Keratinocyte (primary cell): Measurements from ENCODE around the gene EIF4G1. TPM values are rescaled to one million over a fixed set of nuclear protein-coding genes. Genes with fewer than 3 reads are reported as not detected.
"Not testable (repeated sequence)": the region's sequence is repeated elsewhere in the genome, so short reads cannot be mapped to it uniquely, and the experiment has no call there.

Experiments used
- DNase-seq: peaks from one replicate; pipeline ENCODE4 v3.0.0-alpha.2; 2011; ENCODE audit warnings: low read depth, missing footprints, low spot score
- FAIRE-seq: peaks from 2 replicates; lab custom pipeline; 2011; peaks lifted over from hg19 to GRCh38; lab: Jason Lieb, UNC
- H2AFZ ChIP-seq: 2 replicates; pipeline ENCODE4 v1.6.0; 2012; ENCODE audit warnings: low read length, control low read depth, inconsistent platforms; ENCODE audit not compliant: control insufficient read depth
- H3K27ac ChIP-seq: 2 replicates; pipeline ENCODE4 v1.5.1; 2011; ENCODE audit warnings: low read length; ENCODE audit not compliant: control insufficient read depth, insufficient read depth
- H3K27me3 ChIP-seq: 3 replicates; pipeline ENCODE4 v1.6.0; 2011; ENCODE audit warnings: low read length; ENCODE audit not compliant: control insufficient read depth, insufficient read depth; ENCODE audit errors: extremely low read depth
- H3K36me3 ChIP-seq, 2 experiments: 2 replicates in 1 of 2; 3 replicates in 1 of 2; pipeline ENCODE4 v1.5.1; 2011; ENCODE audit warnings: low read length in 2 of 2, mild to moderate bottlenecking in 1 of 2; ENCODE audit not compliant: control insufficient read depth in 2 of 2, insufficient read depth in 2 of 2; ENCODE audit errors: extremely low read depth in 1 of 2
- H3K4me1 ChIP-seq: 3 replicates; pipeline ENCODE4 v1.5.1; 2011; ENCODE audit warnings: low read length; ENCODE audit not compliant: control insufficient read depth, insufficient read depth; ENCODE audit errors: extremely low read depth
- H3K4me2 ChIP-seq: 3 replicates; pipeline ENCODE4 v1.6.0; 2011; ENCODE audit warnings: low read depth, low read length; ENCODE audit not compliant: control insufficient read depth, insufficient read depth; ENCODE audit errors: extremely low read depth
- H3K4me3 ChIP-seq, 3 experiments: fragments of 200-600 bp in 1 of 3; sonication (generic) in 1 of 3; 2 replicates in 2 of 3; 3 replicates in 1 of 3; pipeline ENCODE4 v1.5.1; 2011 to 2016; ENCODE audit warnings: low read length in 3 of 3, mild to moderate bottlenecking in 3 of 3, control low read depth in 2 of 3, inconsistent platforms in 1 of 3, low read depth in 1 of 3, mixed read lengths in 1 of 3, mixed run types in 1 of 3, moderate library complexity in 1 of 3; ENCODE audit not compliant: control insufficient read depth in 2 of 3, insufficient read depth in 2 of 3; ENCODE audit errors: extremely low read depth in 1 of 3
- H3K79me2 ChIP-seq: 2 replicates; pipeline ENCODE4 v1.6.0; 2012; ENCODE audit warnings: low read length; ENCODE audit not compliant: control insufficient read depth, insufficient read depth
- H3K9ac ChIP-seq: 3 replicates; pipeline ENCODE4 v1.6.0; 2011; ENCODE audit warnings: low read length; ENCODE audit not compliant: control insufficient read depth, insufficient read depth; ENCODE audit errors: extremely low read depth
- H3K9me1 ChIP-seq: 3 replicates; pipeline ENCODE4 v1.6.0; 2011; ENCODE audit warnings: low read length; ENCODE audit not compliant: control insufficient read depth, insufficient read depth; ENCODE audit errors: extremely low read depth
- H3K9me3 ChIP-seq: 2 replicates; pipeline ENCODE4 v1.5.1; 2012; ENCODE audit warnings: low read depth, low read length; ENCODE audit not compliant: control insufficient read depth
- H4K20me1 ChIP-seq: 3 replicates; pipeline ENCODE4 v1.6.0; 2011; ENCODE audit warnings: low read length; ENCODE audit not compliant: control insufficient read depth, insufficient read depth; ENCODE audit errors: extremely low read depth
- EZH2 ChIP-seq: IDR thresholded peaks from one replicate; pipeline ENCODE4 v1.6.1; 2012; ENCODE audit warnings: inconsistent platforms, mild to moderate bottlenecking, low read length, moderate library complexity
- dilution Hi-C: fragments of 300-500 bp; cut with MboI; formaldehyde crosslinking; loops from one replicate; pipeline ENCODE4 v1.7.0; 2020; ENCODE audit warnings: low sequenced_read_pairs; ENCODE audit not compliant: extremely low pct_ligation_motif_present
- polyA minus RNA-seq, 3 experiments: library from RNA; depleted of rRNA, polyadenylated mRNA; stranded (reverse); fragments of >200 nt; gene quantifications; 1 replicate in 1 of 3; 2 replicates in 1 of 3; 3 replicates in 1 of 3; pipeline ENCODE4 v1.2.3, GENCODE V29; 2011
- polyA plus RNA-seq, 5 experiments: library from polyadenylated mRNA; depleted of rRNA in 3 of 5; stranded (reverse) in 3 of 5; stranded (forward) in 1 of 5; unstranded in 1 of 5; fragments of >200 nt; gene quantifications; 1 replicate in 1 of 5; 2 replicates in 3 of 5; 3 replicates in 1 of 5; pipeline versions ENCODE4 v1.2.1 to v1.2.3, GENCODE V29; 2011 to 2012; ENCODE audit warnings: missing spikeins in 2 of 5, low read depth in 1 of 5, low replicate concordance in 1 of 5
- TF ChIP-seq, protein P1 (sequence below), 3 experiments: IDR thresholded peaks in 1 of 3; conservative IDR thresholded peaks in 1 of 3; optimal IDR thresholded peaks in 1 of 3; 2 replicates in 2 of 3; 3 replicates in 1 of 3; pipeline versions ENCODE3 to v1.5.1; 2011; ENCODE audit warnings: low read length in 3 of 3, mild to moderate bottlenecking in 3 of 3, moderate library complexity in 2 of 3, control low read depth in 1 of 3, inconsistent platforms in 1 of 3; ENCODE audit not compliant: insufficient read depth in 2 of 3; ENCODE audit errors: extremely low read depth in 1 of 3

Gene EIF4G1, protein sequence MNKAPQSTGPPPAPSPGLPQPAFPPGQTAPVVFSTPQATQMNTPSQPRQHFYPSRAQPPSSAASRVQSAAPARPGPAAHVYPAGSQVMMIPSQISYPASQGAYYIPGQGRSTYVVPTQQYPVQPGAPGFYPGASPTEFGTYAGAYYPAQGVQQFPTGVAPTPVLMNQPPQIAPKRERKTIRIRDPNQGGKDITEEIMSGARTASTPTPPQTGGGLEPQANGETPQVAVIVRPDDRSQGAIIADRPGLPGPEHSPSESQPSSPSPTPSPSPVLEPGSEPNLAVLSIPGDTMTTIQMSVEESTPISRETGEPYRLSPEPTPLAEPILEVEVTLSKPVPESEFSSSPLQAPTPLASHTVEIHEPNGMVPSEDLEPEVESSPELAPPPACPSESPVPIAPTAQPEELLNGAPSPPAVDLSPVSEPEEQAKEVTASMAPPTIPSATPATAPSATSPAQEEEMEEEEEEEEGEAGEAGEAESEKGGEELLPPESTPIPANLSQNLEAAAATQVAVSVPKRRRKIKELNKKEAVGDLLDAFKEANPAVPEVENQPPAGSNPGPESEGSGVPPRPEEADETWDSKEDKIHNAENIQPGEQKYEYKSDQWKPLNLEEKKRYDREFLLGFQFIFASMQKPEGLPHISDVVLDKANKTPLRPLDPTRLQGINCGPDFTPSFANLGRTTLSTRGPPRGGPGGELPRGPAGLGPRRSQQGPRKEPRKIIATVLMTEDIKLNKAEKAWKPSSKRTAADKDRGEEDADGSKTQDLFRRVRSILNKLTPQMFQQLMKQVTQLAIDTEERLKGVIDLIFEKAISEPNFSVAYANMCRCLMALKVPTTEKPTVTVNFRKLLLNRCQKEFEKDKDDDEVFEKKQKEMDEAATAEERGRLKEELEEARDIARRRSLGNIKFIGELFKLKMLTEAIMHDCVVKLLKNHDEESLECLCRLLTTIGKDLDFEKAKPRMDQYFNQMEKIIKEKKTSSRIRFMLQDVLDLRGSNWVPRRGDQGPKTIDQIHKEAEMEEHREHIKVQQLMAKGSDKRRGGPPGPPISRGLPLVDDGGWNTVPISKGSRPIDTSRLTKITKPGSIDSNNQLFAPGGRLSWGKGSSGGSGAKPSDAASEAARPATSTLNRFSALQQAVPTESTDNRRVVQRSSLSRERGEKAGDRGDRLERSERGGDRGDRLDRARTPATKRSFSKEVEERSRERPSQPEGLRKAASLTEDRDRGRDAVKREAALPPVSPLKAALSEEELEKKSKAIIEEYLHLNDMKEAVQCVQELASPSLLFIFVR (N-terminal part only)
- polyA plus RNA-seq (217 to 467 TPM (median 225 TPM) in 3 replicates), polyA minus RNA-seq (332 to 1,056 TPM (median 349 TPM) in 3 replicates)
- polyA plus RNA-seq (2011; ENCODE audit: low read depth) = 314 TPM
- 204 and 208 TPM in 2 replicates for polyA plus RNA-seq (2011; cell fraction: cytosol; rRNA removed)
- 810 and 873 TPM in 2 replicates for polyA plus RNA-seq (2011; cell fraction: nucleus; rRNA removed)
- 202 and 422 TPM in 2 replicates for polyA plus RNA-seq (2012; ENCODE audit: low replicate concordance)
- 249 TPM for polyA minus RNA-seq (2011; cell fraction: cytosol; rRNA and poly(A)+ RNA removed)
- 371 and 479 TPM in 2 replicates for polyA minus RNA-seq (2011; cell fraction: nucleus; rRNA and poly(A)+ RNA removed)

DNA sequence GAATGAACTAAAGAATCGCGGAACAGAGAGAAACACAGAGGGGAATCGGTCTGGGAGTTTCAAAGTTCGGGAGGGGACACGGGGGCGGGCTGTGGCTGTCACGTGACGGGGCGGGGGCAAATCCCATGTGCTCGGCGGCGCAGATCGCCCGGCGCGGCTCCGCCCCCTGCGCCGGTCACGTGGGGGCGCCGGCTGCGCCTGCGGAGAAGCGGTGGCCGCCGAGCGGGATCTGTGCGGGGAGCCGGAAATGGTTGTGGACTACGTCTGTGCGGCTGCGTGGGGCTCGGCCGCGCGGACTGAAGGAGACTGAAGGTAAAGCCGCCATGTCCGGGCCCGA, at the start of gene EIF4G1:
Gene EIF4G1, plus strand, starts transcription at position 244 of the 337 bp plus-strand sequence. CDS start 1,191 bp downstream, outside the sequence.
- Histone ChIP-seq H3K9me1 (no peaks in the 10 kb centered on the region), H3K27ac (peak within 1 kb of the TSS; percentile 83), H3K4me3 (peak within 1 kb of the TSS; percentile 73 to 90 (median 87)), H3K79me2 (peaks cover 45% of the 10 kb centered on the region), H3K4me1 (peaks cover 24% of the 10 kb centered on the region), H3K27me3 (no peaks in the 10 kb centered on the region), H2AFZ (peak within 1 kb of the TSS; percentile 49), H3K4me2 (peak within 1 kb of the TSS; percentile 97), H3K9ac (peak within 1 kb of the TSS; percentile 77), H3K36me3 (peaks cover 5 to 25% of the 10 kb centered on the region in 2 experiments), H3K9me3 (no peaks in the 10 kb centered on the region), H4K20me1 (peaks cover 31% of the 10 kb centered on the region)
- DNase-seq (peak; percentile 58), FAIRE-seq (no peak)
- no peak for TF ChIP-seq EZH2
- TF ChIP-seq, protein P1, sequence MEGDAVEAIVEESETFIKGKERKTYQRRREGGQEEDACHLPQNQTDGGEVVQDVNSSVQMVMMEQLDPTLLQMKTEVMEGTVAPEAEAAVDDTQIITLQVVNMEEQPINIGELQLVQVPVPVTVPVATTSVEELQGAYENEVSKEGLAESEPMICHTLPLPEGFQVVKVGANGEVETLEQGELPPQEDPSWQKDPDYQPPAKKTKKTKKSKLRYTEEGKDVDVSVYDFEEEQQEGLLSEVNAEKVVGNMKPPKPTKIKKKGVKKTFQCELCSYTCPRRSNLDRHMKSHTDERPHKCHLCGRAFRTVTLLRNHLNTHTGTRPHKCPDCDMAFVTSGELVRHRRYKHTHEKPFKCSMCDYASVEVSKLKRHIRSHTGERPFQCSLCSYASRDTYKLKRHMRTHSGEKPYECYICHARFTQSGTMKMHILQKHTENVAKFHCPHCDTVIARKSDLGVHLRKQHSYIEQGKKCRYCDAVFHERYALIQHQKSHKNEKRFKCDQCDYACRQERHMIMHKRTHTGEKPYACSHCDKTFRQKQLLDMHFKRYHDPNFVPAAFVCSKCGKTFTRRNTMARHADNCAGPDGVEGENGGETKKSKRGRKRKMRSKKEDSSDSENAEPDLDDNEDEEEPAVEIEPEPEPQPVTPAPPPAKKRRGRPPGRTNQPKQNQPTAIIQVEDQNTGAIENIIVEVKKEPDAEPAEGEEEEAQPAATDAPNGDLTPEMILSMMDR (optimal IDR thresholded peaks at IDR 0.05 in 1 of 3, IDR thresholded peaks at IDR 0.05 in 1 of 3, conservative IDR thresholded peaks at IDR 0.05 in 1 of 3; ENCODE audit: extremely low read depth in 1 of 3, insufficient read depth in 2 of 3, low read length in 3 of 3) = no peak
- dilution Hi-C loops = no loop called here

DNA sequence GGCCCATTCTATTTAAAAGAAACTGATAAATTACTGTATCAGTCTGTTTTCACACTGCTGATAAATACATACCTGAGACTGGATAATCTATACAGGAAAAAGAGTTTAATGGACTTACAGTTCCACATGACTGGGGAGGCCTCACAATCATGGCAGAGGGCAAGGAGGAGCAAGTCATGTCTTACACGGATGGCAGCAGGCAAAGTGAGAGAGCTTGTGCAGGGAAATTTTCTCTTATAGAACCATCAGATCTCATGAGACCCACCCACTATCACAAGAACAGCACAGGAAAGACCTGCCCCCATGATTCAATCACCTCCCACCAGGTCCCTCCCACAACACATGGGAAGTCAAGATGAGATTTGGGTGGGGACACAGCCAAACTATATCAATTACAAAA, 47.2 kb upstream of the EIF4G1 start:
- FAIRE-seq, DNase-seq, H3K9me3 ChIP-seq, H2AFZ ChIP-seq, H4K20me1 ChIP-seq, H3K27me3 ChIP-seq, H3K4me1 ChIP-seq, H3K9ac ChIP-seq, H3K79me2 ChIP-seq, H3K4me2 ChIP-seq, dilution Hi-C loops, H3K27ac ChIP-seq, H3K36me3 ChIP-seq, H3K4me3 ChIP-seq, H3K9me1 ChIP-seq: not testable (repeated sequence)
